ENCODE measurements around the gene GAREM1.

The GAREM1 gene

DNA sequence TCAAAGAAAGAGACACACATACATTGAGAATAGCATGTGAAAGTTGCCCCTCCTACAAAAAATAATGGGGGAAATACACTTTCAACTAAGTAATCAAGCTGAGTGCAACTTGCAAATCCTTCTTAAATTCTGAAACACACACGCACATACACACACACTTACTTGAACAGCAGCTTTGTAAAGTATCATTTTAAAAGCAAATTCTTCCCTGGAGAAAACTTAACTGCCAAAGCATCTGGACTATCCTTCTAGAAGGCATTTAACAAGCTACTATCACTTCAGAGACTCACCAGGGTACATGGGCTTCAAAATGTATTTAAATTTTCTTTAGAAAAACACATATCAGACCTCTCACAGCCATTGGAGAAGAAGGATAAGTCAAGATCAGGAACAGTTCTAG is 15.3 kb downstream of the GAREM1 start:
- DNase-seq: no peak

DNA sequence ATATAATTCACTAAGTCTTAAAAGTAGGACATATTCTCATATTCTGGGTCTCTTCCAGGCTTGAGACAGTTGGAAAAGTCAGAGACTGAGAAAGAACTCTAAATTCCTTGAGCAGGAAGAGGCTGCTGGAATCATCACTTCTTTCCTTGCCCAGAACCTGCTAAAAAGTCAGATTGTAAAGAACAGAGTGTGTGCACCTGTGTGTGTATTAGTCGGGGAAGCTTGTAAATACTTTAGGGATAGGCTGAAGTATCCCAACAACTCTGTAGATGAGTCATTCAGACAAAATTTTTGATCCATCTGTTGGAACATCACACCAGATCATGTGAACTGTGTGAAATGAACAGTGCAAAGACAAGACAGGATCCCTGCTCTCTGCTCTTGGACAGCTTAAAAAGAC is 16.1 kb downstream of the GAREM1 start:
- no peak for DNase-seq

DNA sequence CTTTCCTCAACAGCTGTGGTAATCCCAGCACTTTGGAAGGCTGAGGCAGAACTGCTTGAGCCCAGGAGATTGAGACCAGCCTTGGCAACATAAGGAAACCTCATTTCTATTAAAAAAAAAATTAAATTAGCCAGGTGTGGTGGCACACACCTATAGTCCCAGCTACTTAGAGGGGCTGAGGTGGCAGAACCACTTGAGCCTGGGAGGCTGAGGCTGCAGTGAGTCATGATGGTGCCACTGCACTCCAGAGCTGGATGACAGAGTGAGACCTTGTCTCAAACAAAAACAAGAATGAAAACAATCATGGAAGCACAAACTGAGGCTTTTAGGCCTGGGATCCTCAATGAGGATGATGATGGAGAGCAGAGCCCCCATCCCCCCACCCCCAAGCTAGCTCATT is 19.8 kb downstream of the GAREM1 start:
- DNase-seq: no peak

DNA sequence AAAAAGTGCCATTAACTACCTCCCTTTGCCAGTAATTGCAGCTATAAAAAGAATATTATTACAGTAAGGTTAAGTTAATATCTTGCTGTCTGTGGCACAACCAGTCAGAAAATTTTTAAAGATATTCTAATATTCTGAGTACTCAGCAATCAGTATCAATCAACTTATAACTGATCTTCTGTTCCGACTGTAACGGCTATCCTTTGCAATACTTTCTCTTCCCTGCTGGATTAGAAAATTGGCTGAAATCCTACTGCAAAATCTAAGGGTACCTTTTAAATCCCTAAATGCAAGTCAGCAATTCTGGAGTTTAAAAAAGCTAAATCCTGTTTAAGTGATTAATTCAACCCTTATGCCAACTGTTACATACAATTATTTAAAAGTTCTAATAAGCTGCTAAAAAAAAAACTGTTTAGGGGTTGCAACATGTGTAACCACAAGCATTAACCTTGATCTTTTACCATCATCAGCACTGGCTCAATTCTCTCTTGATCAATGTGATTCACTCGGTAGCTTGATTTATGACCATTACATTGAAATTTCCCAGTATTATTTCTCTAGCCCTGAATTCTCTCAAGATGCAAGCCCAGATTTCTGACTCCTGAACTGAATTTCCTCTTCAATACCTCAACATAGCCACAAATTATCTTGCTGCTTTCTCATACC is 20.5 kb downstream of the GAREM1 start:
- no peak for DNase-seq

GRCh38 chr18:32446780-32447179 is 23.9 kb downstream of the GAREM1 start:
- no peak for DNase-seq

- no peak for DNase-seq
These were observed 24.8 kb downstream of the GAREM1 start for GRCh38 chr18:32445846-32446245.

DNA sequence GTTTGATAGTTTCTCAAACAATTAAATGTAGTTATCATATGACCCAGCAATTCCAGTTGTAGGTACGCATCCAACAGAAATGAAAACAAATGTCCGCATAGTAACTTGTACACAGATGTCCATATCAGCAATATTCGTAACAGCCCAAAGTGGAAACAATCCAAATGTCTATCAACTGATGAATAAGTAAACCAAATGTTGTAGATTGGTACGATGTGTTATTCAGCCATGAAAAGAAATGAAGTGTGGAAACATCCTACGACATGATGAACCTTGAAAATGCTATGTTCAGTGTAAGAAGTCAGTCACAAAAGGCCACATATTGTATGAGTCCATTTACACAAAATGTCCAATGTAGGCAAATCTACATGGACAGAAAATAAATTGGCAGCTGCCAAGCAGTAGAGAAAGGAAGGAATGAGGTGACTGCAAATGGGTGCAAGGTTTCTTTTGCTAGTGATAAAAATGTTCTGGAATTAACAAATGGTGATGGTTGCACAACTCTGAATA is 26.9 kb downstream of the GAREM1 start:
- DNase-seq: no peak

DNA sequence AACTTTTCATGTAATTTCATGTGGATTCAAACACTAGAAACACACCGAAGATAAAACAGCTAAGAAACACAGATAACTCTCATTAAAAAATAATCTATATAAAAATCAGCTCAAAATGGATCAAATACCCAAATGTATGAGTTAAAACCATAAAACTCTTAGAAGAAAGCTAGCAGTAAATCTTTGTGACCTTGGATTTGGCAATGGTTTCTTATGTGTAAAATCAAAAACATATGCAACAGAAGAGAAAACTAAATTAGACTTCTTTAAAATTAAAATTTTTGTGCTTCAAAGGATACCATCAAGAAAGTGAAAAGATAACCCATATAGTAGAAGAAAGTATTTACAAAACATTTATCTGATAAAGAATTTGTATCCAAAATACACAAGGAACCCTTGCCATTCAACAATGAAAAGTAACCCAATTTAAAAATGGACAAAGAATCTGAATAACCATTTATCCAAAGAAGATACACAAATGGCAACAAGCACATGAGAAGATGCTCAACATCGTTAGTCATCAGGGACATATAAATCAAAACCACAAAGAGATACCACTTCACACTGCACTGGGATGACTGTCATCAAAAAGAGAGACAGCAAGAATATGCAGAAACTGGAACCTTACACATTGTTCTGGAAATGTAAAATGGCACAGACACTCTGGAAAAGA is 27.5 kb downstream of the GAREM1 start:
- DNase-seq: no peak

GRCh38 chr18:32442575-32442974 is 28.1 kb downstream of the GAREM1 start:
- no peak for DNase-seq

- no peak for DNase-seq
These were observed 29.1 kb downstream of the GAREM1 start for GRCh38 chr18:32441533-32441932.

- DNase-seq: no peak
These were observed 30.2 kb downstream of the GAREM1 start for GRCh38 chr18:32440518-32440917.

DNA sequence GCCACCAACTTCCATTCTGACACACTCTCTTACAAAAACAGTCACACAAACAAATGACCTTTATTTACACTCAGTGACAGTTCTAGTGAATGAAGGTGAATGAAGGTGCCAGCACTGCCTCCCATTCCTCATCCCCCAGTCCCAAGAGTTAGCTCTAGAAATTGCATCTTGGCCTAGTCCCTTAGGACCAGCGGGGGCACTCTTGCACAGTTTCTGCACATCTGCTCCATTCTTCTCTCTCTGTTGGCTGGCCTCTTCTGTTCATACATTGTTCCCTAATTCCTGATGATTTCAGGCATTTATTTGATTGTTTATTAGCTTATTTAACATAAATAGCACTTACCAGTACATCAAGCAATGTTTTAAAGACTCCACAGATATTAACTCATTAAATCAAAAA is 30.9 kb downstream of the GAREM1 start:
- DNase-seq: peak; percentile 35

- no peak for DNase-seq
These were observed 31.4 kb downstream of the GAREM1 start for GRCh38 chr18:32439241-32439640.

GRCh38 chr18:32438173-32438572 is 32.5 kb downstream of the GAREM1 start:
- DNase-seq: no peak

- DNase-seq: no peak
These were observed 33.4 kb downstream of the GAREM1 start for GRCh38 chr18:32437100-32437834.

- no peak for DNase-seq
These were observed 34.8 kb downstream of the GAREM1 start for GRCh38 chr18:32435631-32436500.

DNA sequence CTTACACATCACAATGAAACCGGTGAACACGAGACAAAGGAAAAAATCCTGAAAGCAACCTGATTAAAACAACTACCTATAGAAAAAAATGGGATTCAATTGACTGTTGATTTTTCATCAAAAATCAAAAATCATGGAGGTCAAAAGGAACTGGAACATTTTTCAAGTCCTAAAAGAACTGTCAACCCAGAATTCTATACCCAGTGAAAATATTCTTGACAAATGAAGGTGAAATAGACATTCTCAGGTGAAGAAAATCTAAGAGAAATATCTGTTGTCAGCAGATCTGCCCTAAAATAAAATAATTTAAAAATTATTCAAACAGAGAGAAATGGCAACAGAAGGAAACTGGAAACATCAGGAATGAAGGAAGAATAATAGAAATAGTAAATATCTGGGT is 38.9 kb downstream of the GAREM1 start:
- DNase-seq: no peak

GRCh38 chr18:32429402-32429801 is 41.3 kb downstream of the GAREM1 start:
- no peak for DNase-seq

DNA sequence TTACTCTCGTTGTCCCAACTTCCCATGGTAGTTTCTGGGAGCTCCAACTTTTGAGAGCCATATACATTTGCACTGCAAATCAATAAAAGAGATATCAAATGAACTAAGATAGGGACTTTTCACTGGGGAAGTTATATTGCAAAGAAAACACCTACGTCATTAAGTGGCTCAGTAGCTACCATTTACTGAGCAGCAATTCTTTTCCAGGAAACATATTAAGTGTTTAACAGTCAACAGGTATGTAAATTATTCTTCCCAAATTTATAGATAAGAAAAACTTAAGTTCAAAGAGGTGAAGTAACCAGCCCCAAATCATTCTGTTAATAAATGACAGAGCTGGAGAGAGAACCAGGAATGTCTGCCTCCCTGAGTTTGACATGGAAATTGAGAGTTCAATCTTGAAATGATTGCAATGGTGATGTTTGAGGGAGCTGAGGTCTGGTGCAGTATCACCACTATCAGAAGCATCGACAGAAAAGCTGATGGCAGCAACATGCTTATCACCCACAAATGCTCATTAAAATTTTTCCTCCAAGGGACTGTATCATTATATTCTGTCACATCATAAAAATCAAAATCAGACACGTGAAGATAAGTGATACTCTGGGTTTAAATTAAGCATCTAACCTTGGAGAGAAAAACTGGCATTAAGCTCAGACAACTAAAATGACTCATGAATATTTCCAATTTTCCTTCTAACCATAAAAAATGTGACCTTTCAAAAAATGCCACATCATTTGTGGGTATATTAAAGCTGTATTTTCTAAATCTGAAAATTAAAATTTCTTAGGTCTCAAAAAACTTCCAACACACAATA is 43.4 kb downstream of the GAREM1 start:
- no peak for DNase-seq

- DNase-seq: no peak
These were observed 45.2 kb downstream of the GAREM1 start for GRCh38 chr18:32425466-32425865.

DNA sequence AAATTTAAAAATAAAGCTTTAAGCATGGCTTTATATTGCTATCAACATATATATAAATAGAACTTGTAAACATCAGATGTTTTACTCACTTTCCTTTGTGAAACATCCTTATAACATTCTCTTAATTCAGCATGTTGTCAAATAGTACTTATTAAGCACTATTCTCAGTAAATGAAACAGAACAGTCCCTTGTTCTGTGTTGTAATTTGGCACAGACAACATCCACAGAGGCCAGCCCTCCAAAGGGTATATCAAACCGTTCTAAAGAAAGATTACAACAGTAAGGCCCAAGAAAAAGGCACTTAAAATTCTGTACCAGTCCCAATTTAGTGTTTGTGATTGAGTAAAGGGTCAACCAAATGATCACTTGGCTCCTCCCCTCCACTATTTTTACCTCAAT is 46.0 kb downstream of the GAREM1 start:
- DNase-seq: no peak
